Smooth muscle cell (in vitro differentiated cells): Measurements from ENCODE around the gene DOCK2. TPM values are rescaled to one million over a fixed set of nuclear protein-coding genes. Genes with fewer than 3 reads are reported as not detected.
A peak's percentile ranks its signal among the peaks of the same experiment; 100 is the strongest.

Source experiments
- DNase-seq: peaks from one replicate; lab custom pipeline; 2025; ENCODE audit not compliant: unreplicated experiment; lab: John Stamatoyannopoulos, UW
- H2AFZ ChIP-seq: fragments of 200-600 bp; sonication (generic); 2 replicates; pipeline ENCODE4 v1.6.0; 2016; ENCODE audit warnings: antibody characterized with exemption, low read depth, mild to moderate bottlenecking
- H3F3A ChIP-seq: fragments of 200-600 bp; sonication (generic); 2 replicates; pipeline ENCODE4 v1.6.0; 2017; ENCODE audit warnings: antibody characterized with exemption, low read depth
- H3K27ac ChIP-seq: fragments of 200-600 bp; sonication (generic); 2 replicates; pipeline ENCODE4 v1.5.1; 2016; ENCODE audit warnings: low read depth, mild to moderate bottlenecking
- H3K27me3 ChIP-seq: fragments of 200-600 bp; sonication (generic); 2 replicates; pipeline ENCODE4 v1.6.1; 2016; ENCODE audit warnings: low read depth, mild to moderate bottlenecking
- H3K36me3 ChIP-seq: fragments of 200-600 bp; sonication (generic); 2 replicates; pipeline ENCODE4 v1.5.1; 2016; ENCODE audit warnings: low read depth
- H3K4me1 ChIP-seq: fragments of 200-600 bp; sonication (generic); 2 replicates; pipeline ENCODE4 v1.5.1; 2016; ENCODE audit warnings: low read depth
- H3K4me2 ChIP-seq: fragments of 200-600 bp; sonication (generic); 2 replicates; pipeline ENCODE4 v1.6.0; 2016; ENCODE audit warnings: mild to moderate bottlenecking
- H3K4me3 ChIP-seq: fragments of 200-600 bp; sonication (generic); 2 replicates; pipeline ENCODE4 v1.5.1; 2016; ENCODE audit warnings: mild to moderate bottlenecking
- H3K79me2 ChIP-seq: fragments of 200-600 bp; sonication (generic); 2 replicates; pipeline ENCODE4 v1.6.0; 2016; ENCODE audit warnings: low read depth, mild to moderate bottlenecking
- H3K9ac ChIP-seq: fragments of 200-600 bp; sonication (generic); 2 replicates; pipeline ENCODE4 v1.6.0; 2016; ENCODE audit warnings: low read depth
- H3K9me3 ChIP-seq: fragments of 200-600 bp; sonication (generic); replicated peaks from 2 replicates; pipeline ENCODE4 v1.5.1; 2016; ENCODE audit warnings: low read depth
- H4K20me1 ChIP-seq: fragments of 200-600 bp; sonication (generic); 2 replicates; pipeline ENCODE4 v1.6.0; 2016; ENCODE audit warnings: low read depth
- WGBS: methylation state at CpG from one replicate; pipeline ENCODE4 v1.1.7; 2016; ENCODE audit warnings: low lambda C conversion rate; 5-methylcytosine and 5-hydroxymethylcytosine counted together
- polyA plus RNA-seq: library from polyadenylated mRNA; unstranded; fragments of >200 nt; fragmentation: Nextera tagmentation; extraction: Ambion mirVana; gene quantifications from 2 replicates; pipeline ENCODE4 v1.2.1, GENCODE V29; 2016
- total RNA-seq: library from RNA; depleted of rRNA; stranded (reverse); fragments of >200 nt; gene quantifications from 2 replicates; pipeline ENCODE4 v1.2.3, GENCODE V29; 2014
- TF ChIP-seq, protein P1 (sequence below): fragments of 200-600 bp; sonication (generic); IDR thresholded peaks from 2 replicates; pipeline ENCODE4 v1.5.1; 2017; ENCODE audit warnings: borderline replicate concordance, mild to moderate bottlenecking, antibody characterized with exemption; ENCODE audit not compliant: insufficient read depth, poor library complexity, severe bottlenecking

The DOCK2 gene
- total and polyA plus RNA-seq, 2 experiments from 2014 or later, result 0.73 to 3.0 TPM

DNA sequence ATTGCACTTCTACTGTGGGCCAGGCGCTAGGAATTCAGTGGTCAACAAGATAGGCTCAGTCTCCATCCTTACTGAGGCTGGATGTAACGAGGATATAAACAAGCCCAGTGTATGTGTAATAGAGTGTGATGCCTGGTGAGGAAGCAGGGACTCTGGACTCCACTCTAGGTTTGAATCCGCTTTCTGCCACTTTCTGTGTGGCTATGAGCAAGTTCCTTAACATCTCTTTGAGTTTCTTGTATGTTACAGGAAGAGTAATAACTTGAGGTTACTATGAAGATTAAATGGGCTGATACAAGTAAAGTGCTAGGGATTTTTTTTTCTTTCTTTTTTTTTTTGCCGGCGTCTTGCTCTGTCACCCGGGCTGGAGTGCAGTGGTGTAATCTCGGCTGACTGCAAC is 12.4 kb downstream of the DOCK2 start:
- H3K9ac ChIP-seq, result no peak overlapping the region
- no peaks in the 10 kb centered on the region for H3K27me3 ChIP-seq
- no peaks in the 10 kb centered on the region for H3K36me3 ChIP-seq
- WGBS, result 73% methylated on average over 7 of the region's 7 CpGs
- H3K79me2 ChIP-seq, result no peaks in the 10 kb centered on the region
- TF ChIP-seq, protein P1, sequence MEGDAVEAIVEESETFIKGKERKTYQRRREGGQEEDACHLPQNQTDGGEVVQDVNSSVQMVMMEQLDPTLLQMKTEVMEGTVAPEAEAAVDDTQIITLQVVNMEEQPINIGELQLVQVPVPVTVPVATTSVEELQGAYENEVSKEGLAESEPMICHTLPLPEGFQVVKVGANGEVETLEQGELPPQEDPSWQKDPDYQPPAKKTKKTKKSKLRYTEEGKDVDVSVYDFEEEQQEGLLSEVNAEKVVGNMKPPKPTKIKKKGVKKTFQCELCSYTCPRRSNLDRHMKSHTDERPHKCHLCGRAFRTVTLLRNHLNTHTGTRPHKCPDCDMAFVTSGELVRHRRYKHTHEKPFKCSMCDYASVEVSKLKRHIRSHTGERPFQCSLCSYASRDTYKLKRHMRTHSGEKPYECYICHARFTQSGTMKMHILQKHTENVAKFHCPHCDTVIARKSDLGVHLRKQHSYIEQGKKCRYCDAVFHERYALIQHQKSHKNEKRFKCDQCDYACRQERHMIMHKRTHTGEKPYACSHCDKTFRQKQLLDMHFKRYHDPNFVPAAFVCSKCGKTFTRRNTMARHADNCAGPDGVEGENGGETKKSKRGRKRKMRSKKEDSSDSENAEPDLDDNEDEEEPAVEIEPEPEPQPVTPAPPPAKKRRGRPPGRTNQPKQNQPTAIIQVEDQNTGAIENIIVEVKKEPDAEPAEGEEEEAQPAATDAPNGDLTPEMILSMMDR, result no peak
- no peak overlapping the region for H3K4me3 ChIP-seq
- H3F3A ChIP-seq, result peaks cover 13% of the 10 kb centered on the region
- H3K4me2 ChIP-seq, result no peak overlapping the region
- H4K20me1 ChIP-seq, result no peaks in the 10 kb centered on the region
- no peak overlapping the region for H2AFZ ChIP-seq
- H3K9me3 ChIP-seq, result no peaks in the 10 kb centered on the region
- DNase-seq, result no peak
- peaks cover 6% of the 10 kb centered on the region for H3K4me1 ChIP-seq
- peak overlapping the region; percentile 97 for H3K27ac ChIP-seq

DNA sequence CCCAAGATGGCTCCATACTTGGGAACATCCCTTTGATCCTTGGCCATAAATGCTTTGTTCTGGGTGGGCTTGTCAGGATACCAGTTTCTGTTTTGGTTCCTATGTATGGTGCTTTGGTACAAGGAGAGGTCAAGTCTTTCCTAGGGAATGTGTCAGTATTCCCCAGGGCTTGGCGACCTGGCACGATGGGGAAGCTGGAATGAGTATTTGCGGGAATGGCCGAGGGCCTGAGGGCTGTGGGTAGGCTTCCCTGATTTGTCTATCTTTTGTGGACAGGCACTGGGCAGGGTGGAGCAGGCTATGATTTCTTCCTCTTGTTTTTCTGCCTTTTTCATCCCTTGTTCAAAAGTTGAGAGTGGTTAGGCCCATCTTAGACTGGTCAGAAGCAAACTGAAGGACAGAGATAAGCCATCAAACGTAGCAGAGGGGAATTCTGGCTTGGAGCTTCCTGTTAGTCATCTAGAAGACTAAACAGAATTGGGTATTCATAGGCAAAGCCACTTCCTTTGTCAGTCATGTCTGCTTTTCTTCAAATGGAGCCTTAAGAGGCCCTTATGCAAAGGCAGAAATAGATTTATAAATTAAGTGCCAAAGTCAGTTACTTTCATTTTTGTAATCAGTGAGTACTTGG is 13.7 kb downstream of the DOCK2 start:
- H3K79me2 ChIP-seq, result no peaks in the 10 kb centered on the region
- no peak overlapping the region for H3K4me3 ChIP-seq
- H3K4me1 ChIP-seq, result peaks cover 6% of the 10 kb centered on the region
- H3F3A ChIP-seq, result peaks cover 13% of the 10 kb centered on the region
- H3K36me3 ChIP-seq, result no peaks in the 10 kb centered on the region
- peak overlapping the region; percentile 71 for H2AFZ ChIP-seq
- peak overlapping the region; percentile 97 for H3K27ac ChIP-seq
- no peaks in the 10 kb centered on the region for H4K20me1 ChIP-seq
- no peaks in the 10 kb centered on the region for H3K9me3 ChIP-seq
- H3K9ac ChIP-seq, result peak overlapping the region; percentile 73
- peak overlapping the region; percentile 69 for H3K4me2 ChIP-seq
- no peak for DNase-seq
- TF ChIP-seq, protein P1, result no peak
- no peaks in the 10 kb centered on the region for H3K27me3 ChIP-seq
- 35% methylated on average over 5 of the region's 5 CpGs for WGBS

DNA sequence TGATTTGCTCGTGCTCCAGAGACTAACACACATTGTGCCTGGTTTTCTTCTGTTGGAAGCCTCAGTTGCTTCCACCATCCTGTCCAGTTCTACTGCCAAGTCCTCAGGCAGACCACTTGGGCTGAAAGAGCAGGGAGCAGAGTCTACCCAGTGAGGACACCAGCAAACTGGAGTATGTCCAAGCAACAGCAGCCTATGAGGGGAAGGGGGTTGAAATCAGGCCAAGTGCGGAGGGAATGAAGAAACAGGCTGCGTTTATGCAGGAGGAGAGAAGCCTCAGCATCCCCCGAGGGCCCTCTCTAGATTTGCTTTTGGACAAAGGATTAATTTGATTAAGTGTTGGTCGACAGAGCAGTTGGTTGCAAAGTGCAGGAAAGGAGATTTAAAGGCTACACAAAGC is 14.5 kb downstream of the DOCK2 start:
- DNase-seq, result no peak
- no peaks in the 10 kb centered on the region for H3K9me3 ChIP-seq
- no peaks in the 10 kb centered on the region for H3K79me2 ChIP-seq
- H3K4me3 ChIP-seq, result no peak overlapping the region
- peaks cover 13% of the 10 kb centered on the region for H3F3A ChIP-seq
- peak overlapping the region; percentile 97 for H3K27ac ChIP-seq
- H3K9ac ChIP-seq, result peak overlapping the region; percentile 66
- H2AFZ ChIP-seq, result no peak overlapping the region
- WGBS, result 39% methylated on average over 5 of the region's 5 CpGs
- TF ChIP-seq, protein P1, result no peak
- H3K4me2 ChIP-seq, result peak overlapping the region; percentile 69
- no peaks in the 10 kb centered on the region for H4K20me1 ChIP-seq
- no peaks in the 10 kb centered on the region for H3K27me3 ChIP-seq
- peaks cover 6% of the 10 kb centered on the region for H3K4me1 ChIP-seq
- no peaks in the 10 kb centered on the region for H3K36me3 ChIP-seq

DNA sequence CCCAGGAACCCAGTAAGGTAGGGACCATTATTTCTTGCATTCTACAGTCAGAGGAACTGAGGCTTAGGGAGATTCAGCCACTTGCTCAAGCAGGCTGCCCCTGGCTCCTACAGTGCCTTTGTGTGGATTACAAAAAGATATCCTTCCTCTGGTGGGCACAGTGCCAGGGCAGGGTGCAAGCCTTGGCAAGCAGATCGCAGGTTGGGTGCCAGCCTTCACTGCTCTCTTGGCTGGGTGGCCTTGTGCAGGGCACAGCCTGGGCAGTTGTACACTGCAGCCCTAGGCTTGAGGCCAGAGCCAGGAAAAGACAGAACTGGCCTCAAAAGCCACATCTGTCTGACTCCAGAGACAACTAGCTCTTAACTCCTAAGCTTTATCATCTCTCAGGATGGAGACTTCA is 15.0 kb downstream of the DOCK2 start:
- no peak overlapping the region for H3K9ac ChIP-seq
- no peak overlapping the region for H2AFZ ChIP-seq
- no peaks in the 10 kb centered on the region for H3K9me3 ChIP-seq
- DNase-seq, result no peak
- no peak overlapping the region for H3K4me3 ChIP-seq
- H3K4me2 ChIP-seq, result peak overlapping the region; percentile 69
- peaks cover 6% of the 10 kb centered on the region for H3K4me1 ChIP-seq
- 27% methylated on average over 1 of the region's 1 CpG for WGBS
- TF ChIP-seq, protein P1, result no peak
- no peaks in the 10 kb centered on the region for H3K36me3 ChIP-seq
- no peaks in the 10 kb centered on the region for H4K20me1 ChIP-seq
- peak overlapping the region; percentile 97 for H3K27ac ChIP-seq
- no peaks in the 10 kb centered on the region for H3K79me2 ChIP-seq
- H3K27me3 ChIP-seq, result no peaks in the 10 kb centered on the region
- peaks cover 13% of the 10 kb centered on the region for H3F3A ChIP-seq
